Breast epithelium (tissue), 3 donors: ENCODE measurements around the gene TMEM150B.

ENCODE experiments used
- CTCF ChIP-seq, 3 donors: fragments of 450-650 bp; IDR thresholded peaks; one replicate each; pipeline ENCODE4 v1.5.1; 2016 to 2017; ENCODE audit warnings: antibody characterized with exemption in 3 of 3, mild to moderate bottlenecking in 3 of 3, moderate library complexity in 3 of 3
- POLR2A ChIP-seq: fragments of 450-650 bp; IDR thresholded peaks from one replicate; pipeline ENCODE4 v1.6.1; 2016; ENCODE audit warnings: antibody characterized with exemption, mild to moderate bottlenecking, moderate library complexity

- no peak for TF ChIP-seq POLR2A
- no peak for TF ChIP-seq CTCF (IDR thresholded peaks at IDR 0.05)
These were observed 18.4 kb downstream of the TMEM150B start for GRCh38 chr19:55306712-55307111.
